K562 (cell line): ENCODE results near the gene ZFP62. TPM values are rescaled to one million over a fixed set of nuclear protein-coding genes. Genes with fewer than 3 reads are reported as not detected.

Source experiments
- BHLHE40 ChIP-seq: IDR thresholded peaks from 2 replicates; pipeline ENCODE4 v1.6.1; 2011; ENCODE audit warnings: low read length, improper control_type of control experiment
- BRCA1 ChIP-seq, 2 experiments: fragments of 450-650 bp in 1 of 2; sonication (generic) in 1 of 2; formaldehyde crosslinking in 1 of 2; IDR thresholded peaks; 2 replicates each; pipeline versions ENCODE4 v1.5.0 to v1.6.1; 2017 to 2020; ENCODE audit warnings: mild to moderate bottlenecking in 1 of 2, missing genetic modification reagents in 1 of 2
- CHD2 ChIP-seq: IDR thresholded peaks from 2 replicates; pipeline ENCODE4 v1.6.1; 2011; ENCODE audit warnings: low read depth, low read length
- CTCF ChIP-seq, 3 experiments: IDR thresholded peaks in 2 of 3; conservative IDR thresholded peaks in 1 of 3; 2 replicates each; pipeline ENCODE4 v1.5.1; 2011 to 2012; ENCODE audit warnings: low read length in 3 of 3, mild to moderate bottlenecking in 3 of 3, control low read depth in 2 of 3, improper control_type of control experiment in 1 of 3, inconsistent platforms in 1 of 3, low read depth in 1 of 3, mixed read lengths in 1 of 3, moderate library complexity in 1 of 3; ENCODE audit not compliant: insufficient read depth in 2 of 3
- ELF1 ChIP-seq: fragments of 200-800 bp; sonication (Bioruptor generic); IDR thresholded peaks from 2 replicates; pipeline ENCODE4 v1.6.1; 2016; ENCODE audit warnings: missing genetic modification characterization, missing compliant biosample characterization
- ESRRB ChIP-seq: fragments of 250-450 bp; sonication (Bioruptor Pico); IDR thresholded peaks from 2 replicates; pipeline ENCODE4 v1.5.0; 2020; ENCODE audit warnings: mild to moderate bottlenecking, moderate library complexity, borderline replicate concordance
- HMGN3 ChIP-seq: IDR thresholded peaks from 2 replicates; pipeline ENCODE4 v1.6.1; 2011; ENCODE audit warnings: borderline replicate concordance, low read depth, mild to moderate bottlenecking, mixed read lengths, low read length; ENCODE audit not compliant: insufficient read length; ENCODE audit errors: extremely low read depth
- ILK ChIP-seq: fragments of 450-650 bp; IDR thresholded peaks from 2 replicates; pipeline ENCODE4 v1.6.1; 2016; ENCODE audit warnings: missing genetic modification characterization, low read depth, mild to moderate bottlenecking, missing compliant biosample characterization, moderate library complexity, borderline replicate concordance
- KAT2B ChIP-seq: IDR thresholded peaks from one replicate; pipeline ENCODE4 v1.6.1; 2012; ENCODE audit warnings: low read depth, mild to moderate bottlenecking, control low read depth, inconsistent platforms, low read length, moderate library complexity
- KDM1A ChIP-seq, 2 experiments: fragments of 450-650 bp; IDR thresholded peaks; 2 replicates each; pipeline ENCODE4 v1.6.1; 2016; ENCODE audit warnings: mild to moderate bottlenecking in 2 of 2
- KLF10 ChIP-seq: fragments of 250-450 bp; sonication (Bioruptor Pico); IDR thresholded peaks from 2 replicates; pipeline ENCODE4 v1.6.1; 2021; ENCODE audit warnings: matching md5 sums
- MAFG ChIP-seq: fragments of 450-650 bp; conservative IDR thresholded peaks from 2 replicates; pipeline ENCODE4 v1.6.1; 2016; ENCODE audit warnings: missing genetic modification characterization, missing compliant biosample characterization
- MTF1 ChIP-seq: fragments of 250-450 bp; sonication (Bioruptor Pico); IDR thresholded peaks from 2 replicates; pipeline ENCODE4 v1.9.0; 2021; ENCODE audit warnings: moderate library complexity, mild to moderate bottlenecking, inconsistent platforms, borderline replicate concordance
- NR2F6 ChIP-seq: fragments of 450-650 bp; formaldehyde crosslinking; IDR thresholded peaks from 2 replicates; pipeline ENCODE4 v1.4.0; 2020; ENCODE audit warnings: mild to moderate bottlenecking
- PHB2 ChIP-seq: fragments of 450-650 bp; IDR thresholded peaks from 2 replicates; pipeline ENCODE4 v1.6.1; 2017; ENCODE audit warnings: low read depth
- SIN3A ChIP-seq, 2 experiments: fragments of 150-350 bp in 1 of 2; IDR thresholded peaks; 2 replicates each; pipeline ENCODE4 v1.6.1; 2011 to 2016; ENCODE audit warnings: borderline replicate concordance in 2 of 2, low read depth in 2 of 2, low read length in 2 of 2, mild to moderate bottlenecking in 2 of 2, moderate library complexity in 2 of 2; ENCODE audit not compliant: control insufficient read depth in 1 of 2
- ZBTB34 ChIP-seq: fragments of 250-450 bp; sonication (Bioruptor Pico); IDR thresholded peaks from 2 replicates; pipeline ENCODE4 v1.8.0; 2021; ENCODE audit warnings: mild to moderate bottlenecking, moderate library complexity
- ZNF175 ChIP-seq: fragments of 200-800 bp; sonication (Bioruptor generic); IDR thresholded peaks from 2 replicates; pipeline ENCODE4 v1.6.1; 2016; ENCODE audit warnings: low read depth, mild to moderate bottlenecking, missing genetic modification characterization, missing compliant biosample characterization
- ZNF23 ChIP-seq: fragments of 250-450 bp; sonication (Bioruptor Pico); IDR thresholded peaks from 2 replicates; pipeline ENCODE4 v1.4.0; 2020; ENCODE audit warnings: mild to moderate bottlenecking
- ZNF3 ChIP-seq: fragments of 250-450 bp; sonication (Bioruptor Pico); IDR thresholded peaks from 2 replicates; pipeline ENCODE4 v1.5.0; 2021; ENCODE audit warnings: mild to moderate bottlenecking, moderate library complexity
- ZNF384 ChIP-seq: IDR thresholded peaks from 2 replicates; pipeline ENCODE4 v1.6.1; 2012; ENCODE audit warnings: low read depth, low read length, improper control_type of control experiment
- ZNF444 ChIP-seq: fragments of 250-450 bp; sonication (Bioruptor Pico); IDR thresholded peaks from 2 replicates; pipeline ENCODE4 v1.4.0; 2020; ENCODE audit warnings: mild to moderate bottlenecking, moderate library complexity
- ZNF695 ChIP-seq: fragments of 450-650 bp; formaldehyde crosslinking; IDR thresholded peaks from 2 replicates; pipeline ENCODE4 v1.4.0; 2020; ENCODE audit warnings: mild to moderate bottlenecking, moderate library complexity
- ZNF75A ChIP-seq: fragments of 450-650 bp; formaldehyde crosslinking; IDR thresholded peaks from 2 replicates; pipeline ENCODE4 v1.4.0; 2020; ENCODE audit warnings: mild to moderate bottlenecking
- ZNF780A ChIP-seq: fragments of 250-450 bp; sonication (Bioruptor Pico); IDR thresholded peaks from 2 replicates; pipeline ENCODE4 v1.5.0; 2021; ENCODE audit warnings: mild to moderate bottlenecking
- polyA plus RNA-seq, 8 experiments: library from polyadenylated mRNA; depleted of rRNA in 4 of 8; stranded (reverse) in 5 of 8; unstranded in 3 of 8; fragments of >200 nt; fragmentation: Nextera tagmentation in 2 of 8; fragmentation: Illumina TruSeq in 1 of 8; extraction: Ambion mirVana in 2 of 8; extraction: Trizol in 1 of 8; gene quantifications; 2 replicates each; pipeline versions ENCODE4 v1.2.1 to v1.2.3, GENCODE V29; 2011 to 2014; ENCODE audit warnings: inconsistent platforms in 1 of 8, missing spikeins in 1 of 8
- total RNA-seq, 7 experiments: library from RNA; depleted of rRNA in 6 of 7; stranded (reverse); fragments of >200 nt in 6 of 7; fragmentation: Illumina TruSeq in 2 of 7; extraction: Trizol in 2 of 7; gene quantifications; 2 replicates each; pipeline versions ENCODE4 v1.2.1 to v1.2.3, GENCODE V29; 2011 to 2021; ENCODE audit warnings: low replicate concordance in 1 of 7

The ZFP62 gene
- total and polyA plus RNA-seq, 9 of the 15 experiments (the other 6 are each of a cell fraction or from before 2014, with no cell fraction given), result 12.2 to 37.5 (median 25.0) TPM

GRCh38 chr5:180809403-180810209 is 51.5 kb downstream of the ZFP62 start (continued):
- TF ChIP-seq ILK (no peak), KAT2B (no peak), CTCF (IDR thresholded peaks at IDR 0.05 in 2 of 3, conservative IDR thresholded peaks at IDR 0.05 in 1 of 3; ENCODE audit: insufficient read depth in 2 of 3, low read depth in 1 of 3, low read length in 3 of 3) (no peak), ZNF695 (CRISPR knock-in tag) (no peak), BRCA1 (IDR thresholded peaks at IDR 0.05) (no peak), BRCA1 (CRISPR knock-in tag; IDR thresholded peaks at IDR 0.05) (no peak), SIN3A (IDR thresholded peaks at IDR 0.05; ENCODE audit: borderline replicate concordance in 2 of 2, control insufficient read depth in 1 of 2, low read depth in 2 of 2, low read length in 2 of 2) (peak; percentile 77 to 89; a peak in 3 of 4 replicates), NR2F6 (CRISPR knock-in tag) (no peak), KLF10 (CRISPR knock-in tag) (no peak), ZNF75A (CRISPR knock-in tag) (no peak), PHB2 (0 out of 2 replicates have a peak, but pooled peaks have one; percentile 21), ZNF23 (CRISPR knock-in tag) (no peak), CHD2 (no peak), ZNF384 (no peak), MAFG (no peak), BHLHE40 (peak; percentile 44; the same call in 1 of the 2 replicates), ZNF444 (no peak), ELF1 (tag) (peak; percentile 87), MTF1 (no peak), ZNF175 (CRISPR knock-in tag) (no peak), KDM1A (IDR thresholded peaks at IDR 0.05) (no peak), ESRRB (CRISPR knock-in tag) (no peak), ZNF3 (CRISPR knock-in tag) (no peak), ZBTB34 (no peak), HMGN3 (no peak), ZNF780A (no peak)
